ENCODE data around the gene TBX10. TPM values are rescaled to one million over a fixed set of nuclear protein-coding genes. Genes with fewer than 3 reads are reported as not detected.
"Not testable (repeated sequence)": the region's sequence is repeated elsewhere in the genome, so short reads cannot be mapped to it uniquely, and the experiment has no call there.

The TBX10 gene
- total RNA-seq, 3 donors from 2014 or later (not counting 1 experiment from before 2014, with no cell fraction given) = not detected

DNA sequence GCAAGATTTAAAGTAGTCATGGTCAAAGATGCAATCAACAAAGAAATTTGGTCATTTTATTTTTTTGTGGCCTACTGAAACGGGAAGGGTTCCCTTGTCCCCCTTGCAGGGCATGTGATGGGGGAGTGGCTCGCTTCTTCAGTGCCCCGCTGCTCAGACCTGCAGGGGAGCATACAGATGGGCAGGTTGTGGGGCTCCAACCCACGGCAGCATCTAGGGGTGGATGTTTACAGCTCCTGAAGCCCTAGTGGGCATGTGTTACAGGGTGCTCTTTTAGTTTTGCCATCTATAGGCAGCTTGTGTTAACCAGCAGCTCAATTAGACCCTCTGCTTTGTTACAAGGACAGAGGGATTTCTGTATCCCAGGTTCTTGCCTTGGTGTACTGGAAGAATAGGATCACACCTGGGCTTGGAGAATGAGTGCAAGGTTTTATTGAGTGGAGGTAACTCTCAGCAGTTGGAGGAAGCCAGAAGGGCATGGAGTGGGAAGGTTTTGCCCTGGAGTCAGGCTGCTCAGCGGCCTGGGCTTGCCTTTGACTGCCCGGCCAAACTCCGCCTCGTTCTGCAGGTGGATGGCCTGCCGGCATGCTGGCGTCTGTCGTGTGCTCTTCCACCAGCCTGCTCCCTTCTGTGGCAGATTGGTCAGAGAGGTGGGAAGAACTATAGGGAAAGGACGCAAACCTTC is 46.5 kb downstream of the TBX10 start:
- Mint-ChIP-seq H3K4me3 (no peak overlapping the region), H3K9me3 (no peaks in the 10 kb centered on the region), H3K27ac (no peak overlapping the region), H3K4me1 (peaks cover 0 to 5% of the 10 kb centered on the region in 2 donors), H3K36me3 (no peaks in the 10 kb centered on the region), H3K27me3 (ENCODE audit: low read depth in 2 of 2) (no peaks in the 10 kb centered on the region)
- Histone ChIP-seq H3K36me3 (ENCODE audit: control insufficient read depth, insufficient read depth, low read length) (no peaks in the 10 kb centered on the region), H3K9me3 (ENCODE audit: control insufficient read depth, insufficient read depth, low read length) (no peaks in the 10 kb centered on the region), H3K4me1 (ENCODE audit: control insufficient read depth, insufficient read depth, low read length) (peaks cover 5% of the 10 kb centered on the region), H3K27me3 (ENCODE audit: control insufficient read depth, insufficient read depth, low read length) (no peaks in the 10 kb centered on the region), H3K4me3 (ENCODE audit: low read length) (no peak overlapping the region), H3K27ac (ENCODE audit: low read length) (no peak overlapping the region)
- no peak for TF ChIP-seq CTCF (IDR thresholded peaks at IDR 0.05)
- no peak for ATAC-seq
- DNase-seq = no peak
- intact Hi-C loops (cut with micrococcal nuclease) = no loop called here
- WGBS (ENCODE audit: insufficient coverage) = 91% methylated on average over 12 of the region's 12 CpGs

- H3K4me3 ChIP-seq (ENCODE audit: low read length); ATAC-seq; intact Hi-C loops (cut with micrococcal nuclease); H3K9me3 ChIP-seq (ENCODE audit: control insufficient read depth, insufficient read depth, low read length); DNase-seq; H3K36me3 Mint-ChIP-seq; H3K27ac Mint-ChIP-seq; H3K9me3 Mint-ChIP-seq; H3K36me3 ChIP-seq (ENCODE audit: control insufficient read depth, insufficient read depth, low read length); H3K27me3 Mint-ChIP-seq (ENCODE audit: low read depth in 2 of 2); H3K4me3 Mint-ChIP-seq; H3K27me3 ChIP-seq (ENCODE audit: control insufficient read depth, insufficient read depth, low read length); H3K27ac ChIP-seq (ENCODE audit: low read length): not testable (repeated sequence)
- WGBS (ENCODE audit: insufficient coverage) = 79% methylated on average over 7 of the region's 11 CpGs
- peaks cover 36% of the 10 kb centered on the region for H3K4me1 ChIP-seq (ENCODE audit: control insufficient read depth, insufficient read depth, low read length)
- peaks cover 20 to 34% of the 10 kb centered on the region in 2 donors for H3K4me1 Mint-ChIP-seq
These were observed 50.6 kb downstream of the TBX10 start for GRCh38 chr11:67588899-67589415.

- intact Hi-C loops (cut with micrococcal nuclease) = no loop called here
- no peaks in the 10 kb centered on the region for H3K36me3 ChIP-seq (ENCODE audit: control insufficient read depth, insufficient read depth, low read length)
- Mint-ChIP-seq H3K36me3 (no peaks in the 10 kb centered on the region), H3K9me3 (no peaks in the 10 kb centered on the region), H3K4me3 (no peak overlapping the region), H3K27ac (peak overlapping the region; percentile 63 to 88), H3K4me1 (peaks cover 20 to 38% of the 10 kb centered on the region in 2 donors), H3K27me3 (ENCODE audit: low read depth in 2 of 2) (no peaks in the 10 kb centered on the region)
- TF ChIP-seq CTCF (IDR thresholded peaks at IDR 0.05) = no peak
- no peak overlapping the region for H3K4me3 ChIP-seq (ENCODE audit: low read length)
- DNase-seq (no peak), ATAC-seq (no peak)
- H3K4me1 ChIP-seq (ENCODE audit: control insufficient read depth, insufficient read depth, low read length) = peaks cover 38% of the 10 kb centered on the region
- peak overlapping the region; percentile 3 for H3K27ac ChIP-seq (ENCODE audit: low read length)
- 100% methylated on average over 1 of the region's 1 CpG for WGBS (ENCODE audit: insufficient coverage)
- no peaks in the 10 kb centered on the region for H3K9me3 ChIP-seq (ENCODE audit: control insufficient read depth, insufficient read depth, low read length)
- no peaks in the 10 kb centered on the region for H3K27me3 ChIP-seq (ENCODE audit: control insufficient read depth, insufficient read depth, low read length)
These were observed 51.4 kb downstream of the TBX10 start for GRCh38 chr11:67588136-67588503.

DNA sequence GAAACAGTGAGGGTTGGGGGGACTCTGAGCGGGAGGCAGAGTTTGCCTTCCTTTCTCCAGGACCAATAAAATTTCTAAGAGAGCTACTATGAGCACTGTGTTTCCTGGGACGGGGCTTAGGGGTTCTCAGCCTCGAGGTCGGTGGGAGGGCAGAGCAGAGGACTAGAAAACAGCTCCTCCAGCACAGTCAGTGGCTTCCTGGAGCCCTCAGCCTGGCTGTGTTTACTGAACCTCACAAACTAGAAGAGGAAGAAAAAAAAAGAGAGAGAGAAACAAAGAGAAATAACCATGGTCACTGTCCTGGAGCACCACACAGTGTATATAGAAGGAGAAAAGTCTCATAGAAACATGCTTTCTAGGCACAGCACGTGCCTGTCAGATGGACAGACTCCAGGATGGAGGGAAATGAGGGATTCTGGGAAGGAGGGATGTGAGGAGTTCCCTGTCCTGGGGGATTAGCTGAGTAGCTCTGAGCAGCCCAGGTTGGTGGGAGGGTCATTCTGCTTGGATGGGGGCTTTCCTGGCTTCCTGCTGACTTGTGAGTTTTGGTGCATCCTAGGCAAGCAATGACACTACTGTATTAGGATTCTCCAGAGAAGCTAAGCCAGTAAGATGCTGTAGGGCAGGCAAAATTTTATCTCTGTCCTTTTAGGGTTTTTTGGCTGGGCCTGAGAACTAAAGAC is 52.9 kb downstream of the TBX10 start:
- H3K27ac ChIP-seq (ENCODE audit: low read length) = peak overlapping the region; percentile 4
- no peaks in the 10 kb centered on the region for H3K9me3 Mint-ChIP-seq
- 68% methylated on average over 5 of the region's 5 CpGs for WGBS (ENCODE audit: insufficient coverage)
- no peaks in the 10 kb centered on the region for H3K27me3 ChIP-seq (ENCODE audit: control insufficient read depth, insufficient read depth, low read length)
- peak overlapping the region; percentile 63 to 88 for H3K27ac Mint-ChIP-seq
- peaks cover 46% of the 10 kb centered on the region for H3K4me1 ChIP-seq (ENCODE audit: control insufficient read depth, insufficient read depth, low read length)
- no peak for TF ChIP-seq CTCF (IDR thresholded peaks at IDR 0.05)
- no peaks in the 10 kb centered on the region for H3K27me3 Mint-ChIP-seq (ENCODE audit: low read depth in 2 of 2)
- peak overlapping the region; percentile 35 for H3K4me3 Mint-ChIP-seq
- no peaks in the 10 kb centered on the region for H3K36me3 ChIP-seq (ENCODE audit: control insufficient read depth, insufficient read depth, low read length)
- H3K4me1 Mint-ChIP-seq = peaks cover 32 to 52% of the 10 kb centered on the region in 2 donors
- ATAC-seq (no peak), DNase-seq (no peak)
- intact Hi-C loops (cut with micrococcal nuclease) = no loop called here
- no peak overlapping the region for H3K4me3 ChIP-seq (ENCODE audit: low read length)
- H3K36me3 Mint-ChIP-seq = no peaks in the 10 kb centered on the region
- no peaks in the 10 kb centered on the region for H3K9me3 ChIP-seq (ENCODE audit: control insufficient read depth, insufficient read depth, low read length)

Data from natural killer cell (primary cell).